ENCODE data around the gene SLC66A1.

The SLC66A1 gene

GRCh38 chr1:19328486-19328885 lies 16.4 kb downstream of the SLC66A1 start:
- TF ChIP-seq, protein P1, sequence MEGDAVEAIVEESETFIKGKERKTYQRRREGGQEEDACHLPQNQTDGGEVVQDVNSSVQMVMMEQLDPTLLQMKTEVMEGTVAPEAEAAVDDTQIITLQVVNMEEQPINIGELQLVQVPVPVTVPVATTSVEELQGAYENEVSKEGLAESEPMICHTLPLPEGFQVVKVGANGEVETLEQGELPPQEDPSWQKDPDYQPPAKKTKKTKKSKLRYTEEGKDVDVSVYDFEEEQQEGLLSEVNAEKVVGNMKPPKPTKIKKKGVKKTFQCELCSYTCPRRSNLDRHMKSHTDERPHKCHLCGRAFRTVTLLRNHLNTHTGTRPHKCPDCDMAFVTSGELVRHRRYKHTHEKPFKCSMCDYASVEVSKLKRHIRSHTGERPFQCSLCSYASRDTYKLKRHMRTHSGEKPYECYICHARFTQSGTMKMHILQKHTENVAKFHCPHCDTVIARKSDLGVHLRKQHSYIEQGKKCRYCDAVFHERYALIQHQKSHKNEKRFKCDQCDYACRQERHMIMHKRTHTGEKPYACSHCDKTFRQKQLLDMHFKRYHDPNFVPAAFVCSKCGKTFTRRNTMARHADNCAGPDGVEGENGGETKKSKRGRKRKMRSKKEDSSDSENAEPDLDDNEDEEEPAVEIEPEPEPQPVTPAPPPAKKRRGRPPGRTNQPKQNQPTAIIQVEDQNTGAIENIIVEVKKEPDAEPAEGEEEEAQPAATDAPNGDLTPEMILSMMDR (conservative IDR thresholded peaks at IDR 0.05; ENCODE audit: low read length), result no peak
- no peak for DNase-seq (ENCODE audit: low read depth)
- H3K4me3 ChIP-seq (ENCODE audit: low read length), result no peak overlapping the region

DNA sequence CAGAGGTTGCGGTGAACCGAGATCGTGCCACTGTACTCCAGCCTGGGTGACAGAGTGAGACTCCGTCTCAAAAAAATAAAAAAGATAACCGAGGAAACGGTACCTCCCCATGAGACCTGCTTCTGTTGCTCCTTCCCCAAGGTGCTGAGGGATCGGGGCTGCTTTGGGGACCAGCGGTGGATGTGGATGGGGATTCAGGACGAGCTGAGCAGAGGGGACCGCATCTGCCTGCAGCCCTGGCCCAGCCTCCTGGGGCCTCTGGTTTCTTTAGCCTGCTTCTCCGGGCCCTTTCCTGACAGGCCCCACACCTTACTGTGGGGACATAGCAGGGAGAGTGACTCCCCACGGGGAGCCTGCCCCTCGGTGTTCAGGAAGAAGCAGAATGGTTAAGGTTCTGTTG lies 17.1 kb downstream of the SLC66A1 start:
- no peak overlapping the region for H3K4me3 ChIP-seq (ENCODE audit: low read length)
- TF ChIP-seq, protein P1 (conservative IDR thresholded peaks at IDR 0.05; ENCODE audit: low read length), result no peak
- DNase-seq (ENCODE audit: low read depth), result no peak

DNA sequence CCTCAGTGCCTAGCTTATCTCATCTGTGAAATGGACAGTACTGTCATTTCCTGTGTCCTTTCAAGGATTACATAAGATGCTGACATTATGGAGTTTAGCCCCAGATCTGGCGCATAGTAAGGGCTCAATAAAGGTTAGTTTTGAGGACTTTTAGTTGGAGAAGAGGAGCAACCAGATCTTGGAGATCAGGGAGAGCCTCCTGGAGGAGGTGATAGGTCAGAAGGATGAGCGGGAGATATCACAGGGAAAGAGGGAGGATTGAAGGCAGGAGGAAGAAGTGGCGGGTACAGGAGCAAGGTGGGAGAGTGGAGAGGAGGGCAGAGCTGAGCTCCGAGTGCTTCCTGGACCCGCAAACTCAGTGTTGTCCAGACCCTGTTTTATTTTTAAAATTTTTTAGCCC lies 17.5 kb downstream of the SLC66A1 start:
- TF ChIP-seq, protein P1 (conservative IDR thresholded peaks at IDR 0.05; ENCODE audit: low read length), result no peak
- DNase-seq (ENCODE audit: low read depth), result no peak
- H3K4me3 ChIP-seq (ENCODE audit: low read length), result no peak overlapping the region

DNA sequence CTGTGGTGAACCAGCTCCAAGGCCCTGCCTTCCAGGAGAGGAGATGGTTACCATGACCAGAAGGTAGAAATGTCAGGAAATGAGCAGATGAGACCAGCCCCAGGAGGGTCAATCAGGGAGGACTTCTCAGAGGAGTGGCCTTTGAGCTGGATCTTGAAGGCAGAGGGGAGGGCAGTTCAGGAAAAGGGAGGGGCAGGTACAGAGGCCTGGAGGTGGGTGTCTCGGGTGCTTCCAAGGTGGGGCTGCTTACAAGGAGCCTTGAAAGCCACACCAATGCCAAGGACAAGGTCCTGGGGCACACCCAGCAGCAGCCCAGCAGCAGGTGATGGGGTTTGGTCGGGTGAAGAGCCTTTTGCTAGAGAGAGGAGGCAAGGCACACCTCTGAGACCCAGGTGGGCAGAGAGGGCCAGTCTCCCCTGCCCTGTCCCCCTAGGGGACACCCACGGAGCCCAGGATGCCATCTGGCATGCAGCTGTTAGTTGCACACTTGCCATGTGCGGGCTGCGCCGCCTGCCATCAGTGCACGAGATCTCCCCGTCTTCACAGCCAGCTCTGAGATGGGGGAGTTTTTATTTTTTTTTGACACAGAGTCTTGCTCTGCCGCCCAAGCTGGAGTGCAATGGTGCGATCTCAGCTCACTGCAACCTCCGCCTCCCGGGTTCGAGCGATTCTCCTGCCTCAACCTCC lies 18.5 kb downstream of the SLC66A1 start:
- DNase-seq (ENCODE audit: low read depth), result no peak
- no peak overlapping the region for H3K4me3 ChIP-seq (ENCODE audit: low read length)
- TF ChIP-seq, protein P1 (conservative IDR thresholded peaks at IDR 0.05; ENCODE audit: low read length), result no peak

GRCh38 chr1:19331262-19331878 lies 19.2 kb downstream of the SLC66A1 start:
- H3K4me3 ChIP-seq (ENCODE audit: low read length), result no peak overlapping the region
- TF ChIP-seq, protein P1 (conservative IDR thresholded peaks at IDR 0.05; ENCODE audit: low read length), result no peak
- no peak for DNase-seq (ENCODE audit: low read depth)

GRCh38 chr1:19332832-19333231 lies 20.7 kb downstream of the SLC66A1 start:
- no peak for DNase-seq (ENCODE audit: low read depth)
- TF ChIP-seq, protein P1 (conservative IDR thresholded peaks at IDR 0.05; ENCODE audit: low read length), result no peak

More at GRCh38 chr1:19332832-19333231, 20.7 kb downstream of the SLC66A1 start:
- H3K4me3 ChIP-seq (ENCODE audit: low read length), result no peak overlapping the region
